IMR-90 (cell line): ENCODE data around the gene CDH2. TPM values are rescaled to one million over a fixed set of nuclear protein-coding genes. Genes with fewer than 3 reads are reported as not detected.

Experiments used
- ATAC-seq: fragments of 200-7000 bp; cut with Tn5 transposase; 2 replicates; pipeline ENCODE4 v1.9.1; 2020; ENCODE audit warnings: low read depth, mild to moderate bottlenecking, moderate library complexity
- BruUV-seq: library from RNA; stranded (reverse); fragments of 400-500 nt; replicated peaks from 2 replicates; lab custom pipeline; 2021; lab: Mats Ljungman, UMichigan
- CTCF ChIA-PET: fragments of 300-600 bp; formaldehyde crosslinking; extraction: SDS; loops from one replicate; lab custom pipeline; 2021; ENCODE audit warnings: antibody characterized with exemption; lab: Yijun Ruan, JAX
- POLR2A ChIA-PET: fragments of 300-600 bp; sonication (Branson Sonifier 250); formaldehyde crosslinking; loops from one replicate; lab custom pipeline; 2022; ENCODE audit warnings: antibody characterized with exemption; ENCODE audit not compliant: unreplicated experiment; lab: Charles Lee
- DNase-seq: peaks from one replicate; pipeline ENCODE4 v3.0.0; 2013
- H2AFZ ChIP-seq: replicated peaks from 2 replicates; pipeline ENCODE3; 2013; ENCODE audit warnings: low read length, mild to moderate bottlenecking; ENCODE audit not compliant: poor library complexity
- H2AK5ac ChIP-seq: 2 replicates; pipeline ENCODE4 v1.6.1; 2013; ENCODE audit warnings: low read depth, low read length, inconsistent platforms
- H2AK9ac ChIP-seq: replicated peaks from 2 replicates; pipeline ENCODE3; 2013; ENCODE audit warnings: mild to moderate bottlenecking, low read depth, low read length, moderate library complexity; ENCODE audit not compliant: poor library complexity
- H2BK120ac ChIP-seq: 2 replicates; pipeline ENCODE4 v1.6.1; 2013; ENCODE audit warnings: low read depth, low read length, inconsistent platforms
- H2BK15ac ChIP-seq: 3 replicates; pipeline ENCODE4 v1.6.1; 2013; ENCODE audit warnings: low read depth, low read length, inconsistent platforms
- H2BK20ac ChIP-seq: 2 replicates; pipeline ENCODE4 v1.6.1; 2013; ENCODE audit warnings: low read depth, mild to moderate bottlenecking, inconsistent platforms, low read length, moderate library complexity
- H2BK5ac ChIP-seq: 2 replicates; pipeline ENCODE4 v1.6.1; 2013; ENCODE audit warnings: mild to moderate bottlenecking, low read depth, low read length, inconsistent platforms; ENCODE audit not compliant: poor library complexity, severe bottlenecking
- H3K14ac ChIP-seq: replicated peaks from 2 replicates; pipeline ENCODE4 v1.6.1; 2013; ENCODE audit warnings: low read depth, low read length, inconsistent platforms
- H3K18ac ChIP-seq: 2 replicates; pipeline ENCODE4 v1.6.1; 2013; ENCODE audit warnings: low read depth, low read length, control low read depth
- H3K23ac ChIP-seq: 2 replicates; pipeline ENCODE4 v1.6.1; 2013; ENCODE audit warnings: low read depth, low read length, inconsistent platforms
- H3K27ac ChIP-seq: 2 replicates; pipeline ENCODE4 v1.5.1; 2013; ENCODE audit warnings: mild to moderate bottlenecking, control low read depth, low read length; ENCODE audit not compliant: insufficient read depth
- H3K27me3 ChIP-seq: 2 replicates; pipeline ENCODE4 v1.6.1; 2013; ENCODE audit warnings: low read length; ENCODE audit not compliant: control insufficient read depth, insufficient read depth
- H3K36me3 ChIP-seq: 2 replicates; pipeline ENCODE4 v1.6.1; 2013; ENCODE audit warnings: low read length, mixed read lengths; ENCODE audit not compliant: control insufficient read depth, insufficient read depth
- H3K4ac ChIP-seq: 2 replicates; pipeline ENCODE4 v1.6.1; 2013; ENCODE audit warnings: low read depth, low read length, inconsistent platforms
- H3K4me1 ChIP-seq: 2 replicates; pipeline ENCODE4 v1.6.1; 2013; ENCODE audit warnings: low read length, mixed read lengths; ENCODE audit not compliant: control insufficient read depth, insufficient read depth
- H3K4me2 ChIP-seq: 2 replicates; pipeline ENCODE4 v1.6.1; 2013; ENCODE audit warnings: low read depth, mild to moderate bottlenecking, control low read depth, low read length, moderate library complexity
- H3K4me3 ChIP-seq: 2 replicates; pipeline ENCODE4 v1.5.1; 2013; ENCODE audit warnings: low read depth, mild to moderate bottlenecking, control low read depth, low read length, moderate library complexity; ENCODE audit not compliant: insufficient read depth
- H3K56ac ChIP-seq: 2 replicates; pipeline ENCODE4 v1.6.1; 2013; ENCODE audit warnings: low read length, inconsistent platforms; ENCODE audit not compliant: insufficient read depth; ENCODE audit errors: extremely low read depth
- H3K79me1 ChIP-seq, 2 experiments: 2 replicates each; pipeline ENCODE4 v1.6.1; 2013; ENCODE audit warnings: low read length in 2 of 2, inconsistent platforms in 1 of 2, low read depth in 1 of 2
- H3K9ac ChIP-seq: 2 replicates; pipeline ENCODE4 v1.6.1; 2013; ENCODE audit warnings: low read depth, low read length, control low read depth
- H3K9me1 ChIP-seq: 2 replicates; pipeline ENCODE4 v1.6.1; 2013; ENCODE audit warnings: low read length, inconsistent platforms; ENCODE audit not compliant: insufficient read depth
- H3K9me3 ChIP-seq: 2 replicates; pipeline ENCODE4 v1.6.1; 2013; ENCODE audit warnings: low read length; ENCODE audit not compliant: control insufficient read depth, insufficient read depth
- H4K20me1 ChIP-seq: 2 replicates; pipeline ENCODE4 v1.6.1; 2013; ENCODE audit warnings: low read length, inconsistent platforms; ENCODE audit not compliant: insufficient read depth
- H4K5ac ChIP-seq: 2 replicates; pipeline ENCODE4 v1.6.1; 2013; ENCODE audit warnings: mild to moderate bottlenecking, low read depth, low read length, control low read depth
- H4K8ac ChIP-seq, 2 experiments: 2 replicates each; pipeline ENCODE4 v1.6.1; 2013; ENCODE audit warnings: low read depth in 2 of 2, low read length in 2 of 2, control low read depth in 1 of 2, inconsistent platforms in 1 of 2
- H4K91ac ChIP-seq: 2 replicates; pipeline ENCODE4 v1.6.1; 2013; ENCODE audit warnings: low read depth, low read length, inconsistent platforms; ENCODE audit not compliant: insufficient read depth
- BHLHE40 ChIP-seq: fragments of 150-350 bp; IDR thresholded peaks from 2 replicates; pipeline ENCODE4 v1.6.1; 2016; ENCODE audit warnings: mild to moderate bottlenecking, low read depth, low read length
- RAD21 ChIP-seq: IDR thresholded peaks from 2 replicates; pipeline ENCODE4 v1.6.1; 2012; ENCODE audit warnings: low read length, improper control_type of control experiment
- RFX5 ChIP-seq: IDR thresholded peaks from 2 replicates; pipeline ENCODE4 v1.8.0; 2012; ENCODE audit warnings: low read depth, mild to moderate bottlenecking, low read length, moderate library complexity
- WGBS, 2 experiments: methylation state at CpG; one replicate each; pipeline versions ENCODE4 v1.1.5 to v1.1.7; 2013; ENCODE audit warnings: missing lambda C conversion rate in 2 of 2; ENCODE audit not compliant: insufficient read length in 1 of 2; ENCODE audit errors: extremely low coverage in 2 of 2; 5-methylcytosine and 5-hydroxymethylcytosine counted together
- dilution Hi-C: fragments of 300-500 bp; cut with HindIII; formaldehyde crosslinking; loops from one replicate; pipeline ENCODE4 v1.14.3; 2018; ENCODE audit warnings: low sequenced_read_pairs; ENCODE audit not compliant: unreplicated experiment
- in situ Hi-C: fragments of 300-500 bp; cut with MboI; formaldehyde crosslinking; loops from 3 replicates; pipeline ENCODE4 v1.14.3; 2019; ENCODE audit warnings: low sequenced_read_pairs, inconsistent platforms, mixed read lengths
- intact Hi-C: fragments of 100-400 bp; cut with micrococcal nuclease; formaldehyde crosslinking; loops from 2 replicates; pipeline ENCODE4 v1.10.0; 2022
- polyA plus RNA-seq, 3 experiments: library from polyadenylated mRNA; depleted of rRNA; stranded (reverse); fragments of >200 nt; gene quantifications; 2 replicates each; pipeline ENCODE4 v1.2.3, GENCODE V29; 2012; ENCODE audit warnings: low replicate concordance in 1 of 3
- total RNA-seq: library from RNA; depleted of rRNA; stranded (reverse); fragments of >200 nt; gene quantifications from 2 replicates; pipeline ENCODE4 v1.2.3, GENCODE V29; 2012
- TF ChIP-seq, protein P1 (sequence below): fragments of 150-350 bp; IDR thresholded peaks from 2 replicates; pipeline ENCODE4 v1.6.1; 2016; ENCODE audit warnings: low read depth, mild to moderate bottlenecking, low read length, moderate library complexity, borderline replicate concordance

The CDH2 gene
- total and polyA plus RNA-seq, 2 of the 4 experiments (the other 2 are of a cell fraction) = 55.6 to 111 TPM

DNA sequence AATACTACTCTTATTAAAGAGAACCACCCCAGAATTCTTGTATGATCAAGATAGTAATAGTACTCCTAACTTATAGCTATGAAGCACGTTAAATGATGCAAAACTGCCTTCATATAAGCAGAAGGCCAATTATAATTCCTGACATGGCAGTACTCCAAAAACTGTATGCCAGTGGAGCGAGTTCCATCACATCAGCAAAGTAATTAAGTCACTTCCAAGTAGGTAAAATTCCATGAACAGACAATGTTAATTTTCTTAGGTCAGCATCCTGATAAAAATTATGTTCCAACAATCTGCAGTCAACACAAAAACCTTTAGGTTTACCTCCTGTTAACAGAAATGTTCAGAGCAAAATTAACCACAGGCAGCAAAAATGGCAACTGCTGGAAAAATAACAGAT lies 136.7 kb downstream of the CDH2 start:
- no TSS peak for BruUV-seq
- dilution Hi-C loops (no loop called here), in situ Hi-C loops (no loop called here), intact Hi-C loops (no loop called here)
- H2AK9ac ChIP-seq = no peak overlapping the region
- H3K9me3 ChIP-seq = no peaks in the 10 kb centered on the region
- H4K5ac ChIP-seq = no peak overlapping the region
- CTCF ChIA-PET = interaction anchor here (1.0 kb wide), 1 partner anchor 13 kb away, joined by 6 read pairs; no protein-coding TSS in a partner anchor
- WGBS, 2 experiments = no CpG with 5 or more reads among the region's 2 CpGs
- no peak overlapping the region for H2BK120ac ChIP-seq
- no peak for TF ChIP-seq RFX5
- TF ChIP-seq, protein P1, sequence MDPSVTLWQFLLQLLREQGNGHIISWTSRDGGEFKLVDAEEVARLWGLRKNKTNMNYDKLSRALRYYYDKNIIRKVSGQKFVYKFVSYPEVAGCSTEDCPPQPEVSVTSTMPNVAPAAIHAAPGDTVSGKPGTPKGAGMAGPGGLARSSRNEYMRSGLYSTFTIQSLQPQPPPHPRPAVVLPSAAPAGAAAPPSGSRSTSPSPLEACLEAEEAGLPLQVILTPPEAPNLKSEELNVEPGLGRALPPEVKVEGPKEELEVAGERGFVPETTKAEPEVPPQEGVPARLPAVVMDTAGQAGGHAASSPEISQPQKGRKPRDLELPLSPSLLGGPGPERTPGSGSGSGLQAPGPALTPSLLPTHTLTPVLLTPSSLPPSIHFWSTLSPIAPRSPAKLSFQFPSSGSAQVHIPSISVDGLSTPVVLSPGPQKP = no peak
- no peak for TF ChIP-seq BHLHE40
- TF ChIP-seq RAD21 = no peak
- H3K23ac ChIP-seq = no peak overlapping the region
- no peak overlapping the region for H3K27ac ChIP-seq
- H4K91ac ChIP-seq = no peak overlapping the region
- H3K56ac ChIP-seq = no peak overlapping the region
- peaks cover 4% of the 10 kb centered on the region for H3K4me1 ChIP-seq
- H3K18ac ChIP-seq = no peak overlapping the region
- H2BK20ac ChIP-seq = no peak overlapping the region
- no peak overlapping the region for H2BK15ac ChIP-seq
- no peaks in the 10 kb centered on the region for H3K36me3 ChIP-seq
- H2AK5ac ChIP-seq = no peak overlapping the region
- H3K9ac ChIP-seq = no peak overlapping the region
- no peaks in the 10 kb centered on the region for H3K27me3 ChIP-seq
- H3K4me2 ChIP-seq = no peak overlapping the region
- no peak overlapping the region for H2AFZ ChIP-seq
- H3K79me1 ChIP-seq = peaks cover 8 to 31% of the 10 kb centered on the region in 2 experiments; a peak in 3 of 4 replicates
- ATAC-seq (no peak), DNase-seq (no peak)
- H3K4ac ChIP-seq = no peak overlapping the region
- H3K14ac ChIP-seq = no peak overlapping the region
- no peak overlapping the region for H3K4me3 ChIP-seq
- H3K9me1 ChIP-seq = peaks cover 3% of the 10 kb centered on the region
- H2BK5ac ChIP-seq = peak overlapping the region; percentile 50
- H4K8ac ChIP-seq = no peak overlapping the region
- POLR2A ChIA-PET = no interaction called here
- no peaks in the 10 kb centered on the region for H4K20me1 ChIP-seq
